ENCODE results near the gene FCER1G.

DNA sequence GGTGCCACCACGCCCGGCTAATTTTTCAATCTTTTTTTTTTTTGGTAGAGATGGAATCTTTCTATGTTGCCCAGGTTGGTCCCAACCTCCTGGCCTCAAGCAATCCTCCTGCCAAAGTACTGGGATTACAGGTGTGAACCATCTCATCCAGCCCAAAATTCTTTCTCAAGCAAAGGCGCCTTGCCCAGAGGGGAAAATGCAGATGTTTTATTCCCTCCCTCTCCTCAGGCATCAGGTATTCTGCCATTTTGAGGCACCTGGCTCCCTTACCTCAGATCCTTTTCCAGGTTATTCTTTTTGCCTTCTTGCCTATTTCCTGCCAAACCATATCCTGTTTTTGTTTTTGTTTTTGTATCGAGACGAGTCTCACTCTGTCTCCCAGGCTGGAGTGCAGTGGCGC, 26.7 kb upstream of the FCER1G start:
- TF ChIP-seq POLR2AphosphoS5 (IDR thresholded peaks at IDR 0.05): no peak
- TF ChIP-seq, protein P1, sequence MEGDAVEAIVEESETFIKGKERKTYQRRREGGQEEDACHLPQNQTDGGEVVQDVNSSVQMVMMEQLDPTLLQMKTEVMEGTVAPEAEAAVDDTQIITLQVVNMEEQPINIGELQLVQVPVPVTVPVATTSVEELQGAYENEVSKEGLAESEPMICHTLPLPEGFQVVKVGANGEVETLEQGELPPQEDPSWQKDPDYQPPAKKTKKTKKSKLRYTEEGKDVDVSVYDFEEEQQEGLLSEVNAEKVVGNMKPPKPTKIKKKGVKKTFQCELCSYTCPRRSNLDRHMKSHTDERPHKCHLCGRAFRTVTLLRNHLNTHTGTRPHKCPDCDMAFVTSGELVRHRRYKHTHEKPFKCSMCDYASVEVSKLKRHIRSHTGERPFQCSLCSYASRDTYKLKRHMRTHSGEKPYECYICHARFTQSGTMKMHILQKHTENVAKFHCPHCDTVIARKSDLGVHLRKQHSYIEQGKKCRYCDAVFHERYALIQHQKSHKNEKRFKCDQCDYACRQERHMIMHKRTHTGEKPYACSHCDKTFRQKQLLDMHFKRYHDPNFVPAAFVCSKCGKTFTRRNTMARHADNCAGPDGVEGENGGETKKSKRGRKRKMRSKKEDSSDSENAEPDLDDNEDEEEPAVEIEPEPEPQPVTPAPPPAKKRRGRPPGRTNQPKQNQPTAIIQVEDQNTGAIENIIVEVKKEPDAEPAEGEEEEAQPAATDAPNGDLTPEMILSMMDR (IDR thresholded peaks at IDR 0.05): no peak
